Esophagus muscularis mucosa (tissue), 4 donors: ENCODE results near the gene FOXRED2. TPM values are rescaled to one million over a fixed set of nuclear protein-coding genes. Genes with fewer than 3 reads are reported as not detected.

ENCODE experiments used
- DNase-seq: peaks from one replicate; pipeline ENCODE4 v3.0.0-alpha.2; 2017; ENCODE audit errors: extremely low spot score
- H3K27ac ChIP-seq, 4 donors: fragments of 200-600 bp; sonication (generic); replicated peaks in 1 of 4; 1 replicate in 3 of 4; 2 replicates in 1 of 4; pipeline ENCODE4 v1.5.1; 2016 to 2019; ENCODE audit warnings: mild to moderate bottlenecking in 1 of 4
- H3K27me3 ChIP-seq, 4 donors: fragments of 200-600 bp; sonication (generic); one replicate each; pipeline versions ENCODE4 v1.5.1 to v1.6.0; 2016 to 2019
- H3K36me3 ChIP-seq, 4 donors: fragments of 200-600 bp; sonication (generic); one replicate each; pipeline ENCODE4 v1.5.1; 2016 to 2019
- H3K4me1 ChIP-seq, 4 donors: fragments of 200-600 bp; sonication (generic); one replicate each; pipeline ENCODE4 v1.5.1; 2016 to 2019
- H3K4me3 ChIP-seq, 4 donors: fragments of 200-600 bp; sonication (generic); 1 replicate in 2 of 4; 2 replicates in 2 of 4; pipeline ENCODE4 v1.5.1; 2016 to 2019; ENCODE audit warnings: mild to moderate bottlenecking in 4 of 4, moderate library complexity in 1 of 4
- H3K9me3 ChIP-seq, 4 donors: fragments of 200-600 bp; sonication (generic); 1 replicate in 3 of 4; 2 replicates in 1 of 4; pipeline ENCODE4 v1.5.1; 2016 to 2019
- EP300 ChIP-seq: sonication (generic); formaldehyde crosslinking; IDR thresholded peaks from one replicate; pipeline ENCODE4 v1.6.1; 2017; ENCODE audit warnings: antibody characterized with exemption
- POLR2A ChIP-seq: fragments of 450-650 bp; IDR thresholded peaks from one replicate; pipeline ENCODE4 v1.6.1; 2017; ENCODE audit warnings: antibody characterized with exemption, moderate library complexity, mild to moderate bottlenecking, low read depth
- POLR2AphosphoS5 ChIP-seq, 2 donors: sonication (generic); formaldehyde crosslinking; IDR thresholded peaks; one replicate each; pipeline ENCODE4 v1.6.1; 2017; ENCODE audit warnings: antibody characterized with exemption in 2 of 2
- WGBS: methylation state at CpG from one replicate; pipeline ENCODE4 v1.1.5; 2018; 5-methylcytosine and 5-hydroxymethylcytosine counted together
- intact Hi-C: fragments of 100-400 bp; cut with DNase I; formaldehyde crosslinking; loops from one replicate; pipeline ENCODE4 v1.15.1; 2023
- total RNA-seq, 4 donors: library from RNA; depleted of rRNA; stranded (reverse); fragments of >200 nt; gene quantifications; one replicate each; pipeline versions ENCODE4 v1.1.0 to v1.2.1, GENCODE V29; 2016
- TF ChIP-seq, protein P1 (sequence below), 3 experiments: fragments of 200-600 bp in 2 of 3; fragments of 450-650 bp in 1 of 3; sonication (generic) in 2 of 3; IDR thresholded peaks; one replicate each; pipeline ENCODE4 v1.5.1; 2017 to 2019; ENCODE audit warnings: antibody characterized with exemption in 3 of 3, mild to moderate bottlenecking in 2 of 3, moderate library complexity in 1 of 3

FOXRED2 gene
- total RNA-seq, 4 donors from 2014 or later, result 4.6 to 12.5 (median 5.4) TPM

DNA sequence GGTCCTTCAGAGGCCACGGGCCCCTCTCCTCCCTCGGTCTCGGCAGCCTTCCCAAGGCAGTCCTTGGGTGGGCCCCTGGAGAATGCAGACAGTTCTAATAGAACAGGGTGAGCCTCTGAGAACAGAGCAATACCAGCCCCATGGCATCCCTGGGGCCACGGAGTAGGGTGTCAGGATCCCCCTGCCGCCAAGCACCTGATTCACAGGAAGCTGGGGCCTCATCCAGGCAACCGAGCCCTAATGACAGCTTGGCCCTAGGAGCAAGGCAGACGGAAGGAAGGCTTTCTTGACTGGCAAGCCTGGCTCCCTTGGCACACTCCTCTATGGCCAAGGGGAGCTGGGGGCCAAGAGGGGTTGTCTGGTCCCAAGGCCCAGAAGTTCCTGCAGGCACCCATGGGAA is 40.6 kb downstream of the FOXRED2 start:
- Histone ChIP-seq H3K4me1 (peaks cover 84 to 96% (median 90%) of the 10 kb centered on the region in 4 donors), H3K27me3 (no peaks in the 10 kb centered on the region), H3K4me3 (no peak overlapping the region), H3K9me3 (no peaks in the 10 kb centered on the region), H3K36me3 (peaks cover 0 to 12% (median 4%) of the 10 kb centered on the region in 4 donors), H3K27ac (peak overlapping the region; percentile 89 to 97 (median 92))
- 98% methylated on average over 5 of the region's 7 CpGs for WGBS
- TF ChIP-seq, protein P1, sequence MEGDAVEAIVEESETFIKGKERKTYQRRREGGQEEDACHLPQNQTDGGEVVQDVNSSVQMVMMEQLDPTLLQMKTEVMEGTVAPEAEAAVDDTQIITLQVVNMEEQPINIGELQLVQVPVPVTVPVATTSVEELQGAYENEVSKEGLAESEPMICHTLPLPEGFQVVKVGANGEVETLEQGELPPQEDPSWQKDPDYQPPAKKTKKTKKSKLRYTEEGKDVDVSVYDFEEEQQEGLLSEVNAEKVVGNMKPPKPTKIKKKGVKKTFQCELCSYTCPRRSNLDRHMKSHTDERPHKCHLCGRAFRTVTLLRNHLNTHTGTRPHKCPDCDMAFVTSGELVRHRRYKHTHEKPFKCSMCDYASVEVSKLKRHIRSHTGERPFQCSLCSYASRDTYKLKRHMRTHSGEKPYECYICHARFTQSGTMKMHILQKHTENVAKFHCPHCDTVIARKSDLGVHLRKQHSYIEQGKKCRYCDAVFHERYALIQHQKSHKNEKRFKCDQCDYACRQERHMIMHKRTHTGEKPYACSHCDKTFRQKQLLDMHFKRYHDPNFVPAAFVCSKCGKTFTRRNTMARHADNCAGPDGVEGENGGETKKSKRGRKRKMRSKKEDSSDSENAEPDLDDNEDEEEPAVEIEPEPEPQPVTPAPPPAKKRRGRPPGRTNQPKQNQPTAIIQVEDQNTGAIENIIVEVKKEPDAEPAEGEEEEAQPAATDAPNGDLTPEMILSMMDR (IDR thresholded peaks at IDR 0.05), result no peak
- no peak for TF ChIP-seq EP300
- TF ChIP-seq POLR2AphosphoS5 (IDR thresholded peaks at IDR 0.05), result no peak
- intact Hi-C loops, result loop anchor here (5.0 kb wide), 2 partner anchors 79 to 139 kb away; partner anchors contain the start of gene MYH9
- DNase-seq, result no peak

DNA sequence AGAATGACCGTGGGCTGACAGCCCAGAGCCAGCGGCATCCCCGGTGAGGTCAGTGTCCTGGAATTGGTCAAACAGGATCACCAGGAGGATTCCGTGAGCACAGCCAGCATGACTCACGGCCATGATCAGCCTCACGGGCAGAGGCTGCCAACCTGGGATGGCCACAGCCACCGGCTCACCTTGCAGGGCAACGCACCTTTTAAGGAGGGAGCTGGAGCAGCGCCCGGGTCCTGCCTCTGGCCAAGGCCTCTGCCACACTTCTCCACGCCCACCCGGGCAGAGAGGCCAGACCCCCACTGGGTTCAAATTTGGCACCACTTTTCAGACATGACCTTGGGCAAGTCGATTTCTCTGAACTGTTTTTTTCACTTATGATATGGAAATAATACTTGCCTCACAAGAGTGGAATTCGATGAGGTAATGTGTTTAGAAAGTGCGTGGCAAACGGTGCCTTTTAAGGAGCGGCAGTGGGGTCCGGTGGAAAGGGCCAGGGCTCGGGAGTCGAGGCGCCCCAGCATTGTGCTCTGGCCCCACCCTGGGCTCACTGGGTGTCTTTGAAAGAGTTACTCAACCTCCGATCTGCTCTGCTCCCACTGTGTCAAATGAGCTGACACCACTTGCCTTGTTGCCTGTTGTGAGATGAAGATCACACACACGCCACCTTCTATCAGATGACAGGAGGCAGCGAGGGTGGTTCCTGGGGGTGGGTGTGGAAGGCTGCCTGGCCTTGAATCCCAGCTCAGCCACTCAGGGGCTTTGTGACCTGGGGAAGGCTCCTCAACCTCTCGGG is 41.4 kb downstream of the FOXRED2 start:
- H3K4me1 ChIP-seq, result peaks cover 83 to 93% (median 88%) of the 10 kb centered on the region in 4 donors
- H3K27ac ChIP-seq, result peak overlapping the region; percentile 89 to 97 (median 92)
- intact Hi-C loops, result loop anchor here (5.0 kb wide), 2 partner anchors 78 to 138 kb away; partner anchors contain the start of gene MYH9
- H3K9me3 ChIP-seq, result no peaks in the 10 kb centered on the region
- DNase-seq, result no peak
- TF ChIP-seq, protein P1 (IDR thresholded peaks at IDR 0.05), result no peak
- TF ChIP-seq POLR2AphosphoS5 (IDR thresholded peaks at IDR 0.05), result peak; percentile 89 to 94
- no peak for TF ChIP-seq POLR2A
- TF ChIP-seq EP300, result peak; percentile 79
- WGBS, result 52% methylated on average over 16 of the region's 25 CpGs
- peaks cover 0 to 7% (median 0%) of the 10 kb centered on the region in 4 donors for H3K36me3 ChIP-seq
- no peak overlapping the region for H3K4me3 ChIP-seq
- no peaks in the 10 kb centered on the region for H3K27me3 ChIP-seq

DNA sequence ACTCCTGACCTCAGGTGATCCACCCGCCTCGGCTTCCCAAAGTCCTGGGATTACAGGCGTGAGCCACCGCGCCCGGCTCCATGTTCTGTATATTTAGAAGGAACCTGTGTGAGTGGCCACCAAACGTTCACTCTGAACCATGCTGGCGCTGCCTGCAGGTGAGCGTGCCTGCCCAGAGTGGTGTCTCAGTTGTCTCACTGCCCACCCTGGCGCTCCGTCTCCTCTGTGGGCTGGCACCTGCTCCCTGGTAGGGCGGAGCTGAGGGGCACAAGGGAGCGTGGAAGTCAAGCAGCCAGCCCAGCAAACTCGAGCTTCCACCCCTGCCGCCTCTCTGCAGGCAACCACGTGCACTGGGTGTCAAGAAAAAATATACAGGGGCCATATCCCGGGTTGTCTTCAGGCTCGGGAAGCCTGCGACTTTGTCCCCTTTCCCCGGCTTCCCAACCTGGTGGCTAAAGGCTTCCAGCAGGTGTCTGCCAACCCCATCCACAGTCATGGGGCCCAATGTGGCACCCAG is 42.1 kb downstream of the FOXRED2 start:
- Histone ChIP-seq H3K27me3 (no peaks in the 10 kb centered on the region), H3K4me1 (peaks cover 77 to 87% (median 82%) of the 10 kb centered on the region in 4 donors), H3K9me3 (no peaks in the 10 kb centered on the region), H3K4me3 (no peak overlapping the region), H3K36me3 (peaks cover 0 to 7% (median 0%) of the 10 kb centered on the region in 4 donors), H3K27ac (peak overlapping the region; percentile 89 to 97 (median 92))
- WGBS, result 70% methylated on average over 12 of the region's 20 CpGs
- TF ChIP-seq POLR2AphosphoS5 (IDR thresholded peaks at IDR 0.05), result no peak
- TF ChIP-seq, protein P1 (IDR thresholded peaks at IDR 0.05), result no peak
- no peak for TF ChIP-seq POLR2A
- no peak for TF ChIP-seq EP300
- intact Hi-C loops, result loop anchor here (5.0 kb wide), 2 partner anchors 77 to 137 kb away; partner anchors contain the start of gene MYH9
- no peak for DNase-seq

DNA sequence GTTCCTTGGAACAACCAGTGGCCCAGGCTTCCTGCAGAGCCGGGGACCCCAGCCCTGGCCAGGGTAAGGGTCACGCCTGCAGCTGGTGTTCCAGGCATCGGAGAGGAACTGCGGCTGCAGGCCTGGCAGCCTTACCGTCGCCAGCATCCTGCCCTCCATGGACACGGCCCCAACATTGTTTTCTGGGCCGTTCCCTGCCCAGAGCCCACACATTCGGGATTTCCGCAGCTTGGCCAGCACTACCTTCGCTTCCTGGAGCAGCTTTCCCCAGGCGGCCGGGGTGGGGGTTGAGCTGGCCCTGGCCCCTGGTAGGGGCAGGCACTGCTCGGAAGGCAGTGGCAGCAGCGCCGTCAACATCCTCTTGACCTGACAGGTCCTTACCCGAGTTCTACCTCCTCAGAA is 43.1 kb downstream of the FOXRED2 start:
- no peak for DNase-seq
- no peaks in the 10 kb centered on the region for H3K9me3 ChIP-seq
- TF ChIP-seq POLR2A, result no peak
- peak; percentile 54 for TF ChIP-seq EP300
- TF ChIP-seq, protein P1 (IDR thresholded peaks at IDR 0.05), result no peak
- peak; percentile 69 to 71 for TF ChIP-seq POLR2AphosphoS5 (IDR thresholded peaks at IDR 0.05)
- WGBS, result no CpG with 5 or more reads among the region's 17 CpGs
- H3K27me3 ChIP-seq, result no peaks in the 10 kb centered on the region
- peaks cover 68 to 77% (median 72%) of the 10 kb centered on the region in 4 donors for H3K4me1 ChIP-seq
- H3K27ac ChIP-seq, result peak overlapping the region; percentile 89 to 97 (median 92)
- intact Hi-C loops, result no loop called here
- no peak overlapping the region for H3K4me3 ChIP-seq
- H3K36me3 ChIP-seq, result peaks cover 0 to 7% (median 0%) of the 10 kb centered on the region in 4 donors
